Suprapubic skin (tissue), 4 donors: ENCODE measurements around the gene WHAMM. TPM values are rescaled to one million over a fixed set of nuclear protein-coding genes. Genes with fewer than 3 reads are reported as not detected.

Experiments used
- DNase-seq, 2 donors: peaks; one replicate each; pipeline ENCODE4 v3.0.0-alpha.2; 2019; ENCODE audit warnings: low spot score in 2 of 2
- H3K27ac ChIP-seq: fragments of 200-600 bp; sonication (generic); one replicate; pipeline ENCODE4 v1.5.1; 2019
- H3K27me3 ChIP-seq: fragments of 200-600 bp; sonication (generic); one replicate; pipeline ENCODE4 v1.5.1; 2019
- H3K36me3 ChIP-seq: fragments of 200-600 bp; sonication (generic); one replicate; pipeline ENCODE4 v1.5.1; 2019
- H3K4me1 ChIP-seq: fragments of 200-600 bp; sonication (generic); one replicate; pipeline ENCODE4 v1.5.1; 2019
- H3K4me3 ChIP-seq: fragments of 200-600 bp; sonication (generic); one replicate; pipeline ENCODE4 v1.5.1; 2019; ENCODE audit warnings: mild to moderate bottlenecking
- H3K9me3 ChIP-seq: fragments of 200-600 bp; sonication (generic); one replicate; pipeline ENCODE4 v1.5.1; 2019
- CTCF ChIP-seq, 2 donors: fragments of 200-600 bp in 1 of 2; fragments of 450-650 bp in 1 of 2; sonication (generic) in 1 of 2; IDR thresholded peaks; one replicate each; pipeline ENCODE4 v1.5.1; 2016 to 2019; ENCODE audit warnings: antibody characterized with exemption in 2 of 2, mild to moderate bottlenecking in 1 of 2, moderate library complexity in 1 of 2
- EP300 ChIP-seq: sonication (generic); formaldehyde crosslinking; IDR thresholded peaks from one replicate; pipeline ENCODE4 v1.6.1; 2017; ENCODE audit warnings: antibody characterized with exemption
- POLR2A ChIP-seq, 2 donors: fragments of 450-650 bp; IDR thresholded peaks; one replicate each; pipeline ENCODE4 v1.6.1; 2017; ENCODE audit warnings: antibody characterized with exemption in 2 of 2, mild to moderate bottlenecking in 2 of 2, moderate library complexity in 2 of 2
- POLR2AphosphoS5 ChIP-seq, 3 donors: sonication (generic); formaldehyde crosslinking; IDR thresholded peaks; one replicate each; pipeline ENCODE4 v1.6.1; 2017; ENCODE audit warnings: antibody characterized with exemption in 3 of 3
- WGBS: methylation state at CpG from one replicate; pipeline ENCODE4 v1.1.5; 2018; 5-methylcytosine and 5-hydroxymethylcytosine counted together
- total RNA-seq, 4 donors: library from RNA; depleted of rRNA; stranded (reverse); fragments of >200 nt; gene quantifications; one replicate each; pipeline ENCODE4 v1.1.0, GENCODE V29; 2016

Gene WHAMM
- total RNA-seq, 4 donors from 2014 or later = 8.1 to 15.9 (median 10.4) TPM

GRCh38 chr15:82874961-82875360 lies 65.5 kb downstream of the WHAMM start:
- Histone ChIP-seq H3K4me1 (no peaks in the 10 kb centered on the region), H3K27ac (no peak overlapping the region), H3K9me3 (no peaks in the 10 kb centered on the region), H3K36me3 (peaks cover 9% of the 10 kb centered on the region), H3K4me3 (no peak overlapping the region), H3K27me3 (no peaks in the 10 kb centered on the region)
- TF ChIP-seq POLR2AphosphoS5 (IDR thresholded peaks at IDR 0.05) = no peak
- no peak for TF ChIP-seq POLR2A (IDR thresholded peaks at IDR 0.05)
- TF ChIP-seq CTCF (IDR thresholded peaks at IDR 0.05) = no peak
- no peak for TF ChIP-seq EP300
- WGBS = 79% methylated on average over 10 of the region's 10 CpGs
- no peak for DNase-seq

GRCh38 chr15:82875411-82876003 lies 66.1 kb downstream of the WHAMM start:
- WGBS = 98% methylated on average over 7 of the region's 7 CpGs

DNA sequence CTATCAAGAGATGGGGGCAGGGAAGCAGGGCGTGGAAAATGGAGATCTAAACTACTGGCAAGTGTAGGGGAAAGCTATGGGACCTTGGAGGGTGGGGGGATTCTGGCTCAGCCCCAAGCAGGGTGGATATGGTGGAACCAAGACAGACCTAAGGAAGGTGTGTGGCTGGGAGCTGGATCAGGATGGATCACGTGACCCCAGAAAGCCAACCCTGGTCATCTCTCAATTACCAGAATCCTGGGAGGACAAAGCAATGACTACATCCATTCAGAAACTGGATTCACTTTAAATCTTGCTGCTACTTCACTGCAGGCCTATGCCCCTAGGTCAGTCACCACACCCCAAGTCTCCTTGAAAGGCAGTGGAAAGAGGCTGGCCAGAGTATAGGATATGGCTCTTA lies 68.4 kb downstream of the WHAMM start:
- Histone ChIP-seq H3K36me3 (peaks cover 8% of the 10 kb centered on the region), H3K27ac (no peak overlapping the region), H3K4me1 (no peaks in the 10 kb centered on the region), H3K27me3 (no peaks in the 10 kb centered on the region), H3K9me3 (no peaks in the 10 kb centered on the region), H3K4me3 (no peak overlapping the region)
- 88% methylated on average over 2 of the region's 2 CpGs for WGBS
- TF ChIP-seq EP300 (no peak), CTCF (IDR thresholded peaks at IDR 0.05) (no peak), POLR2AphosphoS5 (IDR thresholded peaks at IDR 0.05) (no peak)
- no peak for DNase-seq

More at GRCh38 chr15:82875411-82876003, 66.1 kb downstream of the WHAMM start:
- H3K4me3 ChIP-seq = no peak overlapping the region
- DNase-seq = no peak
- H3K27me3 ChIP-seq = no peaks in the 10 kb centered on the region
- no peak overlapping the region for H3K27ac ChIP-seq
- TF ChIP-seq POLR2A (IDR thresholded peaks at IDR 0.05) (no peak), POLR2AphosphoS5 (IDR thresholded peaks at IDR 0.05) (no peak), CTCF (IDR thresholded peaks at IDR 0.05) (no peak), EP300 (no peak)
- H3K36me3 ChIP-seq = peaks cover 9% of the 10 kb centered on the region
- H3K9me3 ChIP-seq = no peaks in the 10 kb centered on the region
- H3K4me1 ChIP-seq = no peaks in the 10 kb centered on the region

DNA sequence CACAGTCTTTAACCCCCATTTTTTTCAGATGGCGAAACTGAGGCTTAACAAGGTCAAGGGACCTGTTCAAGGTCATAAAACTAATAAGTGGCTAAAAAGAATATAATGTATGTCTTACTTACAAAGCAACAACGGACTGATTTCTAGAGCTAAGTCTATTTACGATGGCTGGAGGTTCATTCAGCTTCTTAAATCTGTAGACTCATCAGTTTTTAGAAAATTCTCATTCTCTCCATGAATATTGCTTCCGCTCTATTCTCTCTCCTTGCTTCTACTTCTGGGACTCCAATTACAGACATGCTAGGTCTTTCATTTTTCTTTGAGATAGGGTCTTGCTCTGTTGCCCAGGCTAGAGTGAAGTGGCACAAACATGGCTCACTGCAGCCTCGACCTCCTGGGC lies 68.9 kb downstream of the WHAMM start:
- H3K4me1 ChIP-seq = no peaks in the 10 kb centered on the region
- DNase-seq = no peak
- no peak overlapping the region for H3K27ac ChIP-seq
- no peaks in the 10 kb centered on the region for H3K9me3 ChIP-seq
- H3K27me3 ChIP-seq = no peaks in the 10 kb centered on the region
- peaks cover 3% of the 10 kb centered on the region for H3K36me3 ChIP-seq
- WGBS = 93% methylated on average over 5 of the region's 5 CpGs
- TF ChIP-seq EP300 (no peak), POLR2AphosphoS5 (IDR thresholded peaks at IDR 0.05) (no peak), POLR2A (IDR thresholded peaks at IDR 0.05) (no peak)
- H3K4me3 ChIP-seq = no peak overlapping the region

- WGBS = 83% methylated on average over 6 of the region's 6 CpGs
- H3K9me3 ChIP-seq = no peaks in the 10 kb centered on the region
- no peaks in the 10 kb centered on the region for H3K27me3 ChIP-seq
- DNase-seq = no peak
- no peaks in the 10 kb centered on the region for H3K36me3 ChIP-seq
- H3K4me3 ChIP-seq = no peak overlapping the region
- TF ChIP-seq POLR2AphosphoS5 (IDR thresholded peaks at IDR 0.05) (no peak), POLR2A (IDR thresholded peaks at IDR 0.05) (no peak), CTCF (IDR thresholded peaks at IDR 0.05) (no peak), EP300 (no peak)
- no peaks in the 10 kb centered on the region for H3K4me1 ChIP-seq
- no peak overlapping the region for H3K27ac ChIP-seq
Measured at GRCh38 chr15:82880704-82881103, 71.3 kb downstream of the WHAMM start.

- DNase-seq = no peak
- H3K4me3 ChIP-seq = no peak overlapping the region
- H3K36me3 ChIP-seq = no peaks in the 10 kb centered on the region
- H3K27me3 ChIP-seq = no peaks in the 10 kb centered on the region
- 96% methylated on average over 2 of the region's 2 CpGs for WGBS
- H3K4me1 ChIP-seq = no peaks in the 10 kb centered on the region
- H3K9me3 ChIP-seq = no peaks in the 10 kb centered on the region
- H3K27ac ChIP-seq = no peak overlapping the region
- TF ChIP-seq POLR2A (IDR thresholded peaks at IDR 0.05) (no peak), POLR2AphosphoS5 (IDR thresholded peaks at IDR 0.05) (no peak), CTCF (IDR thresholded peaks at IDR 0.05) (no peak), EP300 (no peak)
Measured at GRCh38 chr15:82881747-82882146, 72.3 kb downstream of the WHAMM start.
